ENCODE results near the gene SDHA.
"Not testable (repeated sequence)": the region's sequence is repeated elsewhere in the genome, so short reads cannot be mapped to it uniquely, and the experiment has no call there.

SDHA gene

DNA sequence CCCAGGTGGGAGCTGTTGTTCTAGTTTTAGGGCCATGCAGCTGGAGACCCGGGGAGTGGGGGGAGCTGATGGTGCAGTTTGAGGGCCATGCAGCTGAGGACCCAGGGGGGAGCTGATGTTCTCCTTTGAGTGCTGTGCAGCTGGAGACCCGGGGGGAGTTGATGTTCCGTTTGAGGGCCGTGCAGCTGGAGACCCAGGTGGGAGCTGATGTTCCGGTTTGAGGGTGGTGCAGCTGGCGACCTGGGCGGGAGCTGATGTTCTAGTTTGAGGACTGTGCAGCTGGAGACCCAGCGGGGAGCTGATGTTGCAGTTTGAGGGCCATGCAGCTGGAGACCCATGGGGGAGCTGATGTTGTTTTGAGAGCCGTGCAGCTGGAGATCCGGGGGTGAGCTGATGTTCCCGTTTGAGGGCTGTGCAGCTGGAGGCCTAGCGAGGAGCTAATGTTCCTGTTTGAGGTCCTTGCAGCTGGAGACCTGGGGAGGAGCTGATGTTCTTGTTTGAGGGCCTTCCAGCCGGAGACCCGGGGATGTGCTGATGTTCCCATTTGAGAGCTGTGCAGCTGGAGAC lies 68.0 kb downstream of the SDHA start:
- no peak overlapping the region for H3K4me2 ChIP-seq (ENCODE audit: low read depth, low read length, poor library complexity, severe bottlenecking)
- H4K20me1 ChIP-seq (ENCODE audit: low read depth, low read length) = 0 out of 2 replicates have a peak, but pooled peaks cover 3% of the 10 kb centered on the region
- H3K9me2 ChIP-seq (replicated peaks; ENCODE audit: insufficient read depth, low read length) = no peaks in the 10 kb centered on the region
- H3K9ac ChIP-seq (ENCODE audit: low read length) = no peak overlapping the region
- H3F3A ChIP-seq (ENCODE audit: insufficient read depth) = peaks cover 4% of the 10 kb centered on the region; the same call in 1 of the 2 replicates
- no peaks in the 10 kb centered on the region for H3K9me3 ChIP-seq (ENCODE audit: insufficient read depth, low read length)
- no peak overlapping the region for H3K4me3 ChIP-seq (ENCODE audit: insufficient read depth, low read length, poor library complexity, severe bottlenecking)
- H3K27ac ChIP-seq (ENCODE audit: low read depth, low read length) = no peak overlapping the region
- no peaks in the 10 kb centered on the region for H3K27me3 ChIP-seq (ENCODE audit: low read length)
- TF ChIP-seq EZH2phosphoT487 (conservative IDR thresholded peaks at IDR 0.05; ENCODE audit: low read length) = no peak
- TF ChIP-seq, protein P1, sequence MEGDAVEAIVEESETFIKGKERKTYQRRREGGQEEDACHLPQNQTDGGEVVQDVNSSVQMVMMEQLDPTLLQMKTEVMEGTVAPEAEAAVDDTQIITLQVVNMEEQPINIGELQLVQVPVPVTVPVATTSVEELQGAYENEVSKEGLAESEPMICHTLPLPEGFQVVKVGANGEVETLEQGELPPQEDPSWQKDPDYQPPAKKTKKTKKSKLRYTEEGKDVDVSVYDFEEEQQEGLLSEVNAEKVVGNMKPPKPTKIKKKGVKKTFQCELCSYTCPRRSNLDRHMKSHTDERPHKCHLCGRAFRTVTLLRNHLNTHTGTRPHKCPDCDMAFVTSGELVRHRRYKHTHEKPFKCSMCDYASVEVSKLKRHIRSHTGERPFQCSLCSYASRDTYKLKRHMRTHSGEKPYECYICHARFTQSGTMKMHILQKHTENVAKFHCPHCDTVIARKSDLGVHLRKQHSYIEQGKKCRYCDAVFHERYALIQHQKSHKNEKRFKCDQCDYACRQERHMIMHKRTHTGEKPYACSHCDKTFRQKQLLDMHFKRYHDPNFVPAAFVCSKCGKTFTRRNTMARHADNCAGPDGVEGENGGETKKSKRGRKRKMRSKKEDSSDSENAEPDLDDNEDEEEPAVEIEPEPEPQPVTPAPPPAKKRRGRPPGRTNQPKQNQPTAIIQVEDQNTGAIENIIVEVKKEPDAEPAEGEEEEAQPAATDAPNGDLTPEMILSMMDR (IDR thresholded peaks at IDR 0.05; ENCODE audit: insufficient read depth, low read length, poor library complexity, severe bottlenecking) = no peak
- H2AFZ ChIP-seq (ENCODE audit: low read depth, low read length, severe bottlenecking) = no peak overlapping the region
- H3K79me2 ChIP-seq (ENCODE audit: insufficient read depth, low read length) = peaks cover 76% of the 10 kb centered on the region
- no peaks in the 10 kb centered on the region for H3K36me3 ChIP-seq (ENCODE audit: low read length)

DNA sequence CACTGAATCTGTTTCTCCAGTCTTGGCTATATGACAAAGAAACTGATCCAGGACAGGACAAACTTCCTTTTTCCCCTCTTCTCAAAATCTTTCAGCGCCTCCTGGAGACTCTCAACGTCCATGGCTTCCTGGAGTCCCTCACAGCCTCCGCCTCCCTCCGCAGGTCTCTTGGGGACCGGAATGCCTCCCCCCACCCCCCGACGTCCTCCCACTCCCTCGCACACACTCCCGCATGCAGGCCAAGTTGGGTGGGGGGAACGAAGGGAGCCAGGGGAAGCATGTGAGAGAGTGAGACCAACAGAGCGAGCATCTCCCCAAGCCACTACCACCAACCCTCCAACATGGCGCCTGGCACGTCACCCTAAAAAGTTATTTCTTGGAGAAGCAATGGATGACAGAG lies 72.1 kb downstream of the SDHA start:
- H3K9me3 ChIP-seq (ENCODE audit: insufficient read depth, low read length); H3K27ac ChIP-seq (ENCODE audit: low read depth, low read length); H3K9ac ChIP-seq (ENCODE audit: low read length); H3K36me3 ChIP-seq (ENCODE audit: low read length); H3F3A ChIP-seq (ENCODE audit: insufficient read depth); H3K4me3 ChIP-seq (ENCODE audit: insufficient read depth, low read length, poor library complexity, severe bottlenecking); H3K27me3 ChIP-seq (ENCODE audit: low read length); H3K9me2 ChIP-seq (replicated peaks; ENCODE audit: insufficient read depth, low read length); H2AFZ ChIP-seq (ENCODE audit: low read depth, low read length, severe bottlenecking); H4K20me1 ChIP-seq (ENCODE audit: low read depth, low read length); H3K4me2 ChIP-seq (ENCODE audit: low read depth, low read length, poor library complexity, severe bottlenecking): not testable (repeated sequence)
- peaks cover 53% of the 10 kb centered on the region; the same call in 1 of the 2 replicates for H3K79me2 ChIP-seq (ENCODE audit: insufficient read depth, low read length)

DNA sequence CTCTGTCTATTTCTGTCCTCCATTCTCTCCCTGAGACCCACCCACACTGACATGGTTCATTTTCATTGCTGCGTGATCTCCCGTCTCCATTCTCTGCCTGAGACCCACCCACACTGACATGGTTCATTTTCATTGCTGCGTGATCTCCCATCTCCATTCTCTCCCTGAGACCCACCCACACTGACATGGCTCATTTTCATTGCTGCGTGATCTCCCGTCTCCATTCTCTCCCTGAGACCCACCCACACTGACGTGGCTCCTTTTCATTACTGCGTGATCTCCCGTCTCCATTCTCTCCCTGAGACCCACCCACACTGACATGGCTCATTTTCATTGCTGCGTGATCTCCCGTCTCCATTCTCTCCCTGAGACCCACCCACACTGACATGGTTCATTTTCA lies 73.2 kb downstream of the SDHA start:
- H3F3A ChIP-seq (ENCODE audit: insufficient read depth); H3K9ac ChIP-seq (ENCODE audit: low read length); H3K36me3 ChIP-seq (ENCODE audit: low read length); H4K20me1 ChIP-seq (ENCODE audit: low read depth, low read length); H3K27me3 ChIP-seq (ENCODE audit: low read length); H3K9me3 ChIP-seq (ENCODE audit: insufficient read depth, low read length); H3K4me3 ChIP-seq (ENCODE audit: insufficient read depth, low read length, poor library complexity, severe bottlenecking); H3K4me2 ChIP-seq (ENCODE audit: low read depth, low read length, poor library complexity, severe bottlenecking); H3K27ac ChIP-seq (ENCODE audit: low read depth, low read length); H2AFZ ChIP-seq (ENCODE audit: low read depth, low read length, severe bottlenecking); H3K9me2 ChIP-seq (replicated peaks; ENCODE audit: insufficient read depth, low read length): not testable (repeated sequence)
- H3K79me2 ChIP-seq (ENCODE audit: insufficient read depth, low read length) = peaks cover 42% of the 10 kb centered on the region; the same call in 1 of the 2 replicates

DNA sequence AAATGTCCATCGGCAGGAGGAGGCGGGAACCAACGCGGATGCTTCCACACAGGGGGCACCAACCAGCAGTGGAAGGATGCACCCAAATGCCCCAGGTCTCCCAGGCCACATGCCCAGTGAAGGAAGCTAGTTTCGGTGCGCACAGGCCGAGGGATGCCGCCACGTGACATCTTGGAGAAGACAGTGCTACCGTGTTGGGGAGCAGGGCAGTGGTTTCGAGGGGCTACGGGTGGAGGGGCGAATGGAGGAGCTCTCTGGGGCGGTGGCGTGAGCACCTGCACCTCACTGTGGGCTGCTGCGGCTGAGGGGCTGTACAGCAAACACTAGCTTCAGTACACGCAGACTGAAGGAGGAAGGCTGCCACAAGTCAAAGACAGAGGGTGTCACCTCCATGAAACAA lies 76.7 kb downstream of the SDHA start:
- H3K27me3 ChIP-seq (ENCODE audit: low read length); H3K36me3 ChIP-seq (ENCODE audit: low read length); H3K9ac ChIP-seq (ENCODE audit: low read length); H3K27ac ChIP-seq (ENCODE audit: low read depth, low read length); H4K20me1 ChIP-seq (ENCODE audit: low read depth, low read length); H3K9me3 ChIP-seq (ENCODE audit: insufficient read depth, low read length); H3K4me3 ChIP-seq (ENCODE audit: insufficient read depth, low read length, poor library complexity, severe bottlenecking); H3F3A ChIP-seq (ENCODE audit: insufficient read depth); H2AFZ ChIP-seq (ENCODE audit: low read depth, low read length, severe bottlenecking); H3K9me2 ChIP-seq (replicated peaks; ENCODE audit: insufficient read depth, low read length); H3K4me2 ChIP-seq (ENCODE audit: low read depth, low read length, poor library complexity, severe bottlenecking): not testable (repeated sequence)
- peaks cover 19% of the 10 kb centered on the region; the same call in 1 of the 2 replicates for H3K79me2 ChIP-seq (ENCODE audit: insufficient read depth, low read length)

DNA sequence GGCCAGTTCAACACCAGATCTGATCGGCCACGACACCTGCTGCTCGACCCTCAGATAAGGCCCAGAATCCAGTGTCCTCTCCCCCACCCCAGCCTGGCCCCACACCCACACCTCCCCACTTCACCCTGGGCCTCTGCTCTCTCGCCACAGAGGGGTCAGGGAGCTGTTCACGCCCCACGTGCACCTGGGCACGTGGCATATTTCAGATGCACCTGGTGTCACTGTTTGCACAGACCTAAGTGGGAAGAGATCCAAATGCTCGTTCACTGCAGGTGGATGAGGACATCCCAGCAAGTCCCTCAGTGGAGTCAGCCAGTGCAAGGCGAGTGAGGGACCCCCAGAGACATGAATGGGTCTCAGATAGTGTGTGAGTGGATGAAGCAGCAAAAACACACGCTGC lies 78.1 kb downstream of the SDHA start:
- not testable (repeated sequence) for H3K9ac ChIP-seq (ENCODE audit: low read length); H4K20me1 ChIP-seq (ENCODE audit: low read depth, low read length); H3K4me2 ChIP-seq (ENCODE audit: low read depth, low read length, poor library complexity, severe bottlenecking); H2AFZ ChIP-seq (ENCODE audit: low read depth, low read length, severe bottlenecking); H3K9me3 ChIP-seq (ENCODE audit: insufficient read depth, low read length); H3F3A ChIP-seq (ENCODE audit: insufficient read depth); H3K9me2 ChIP-seq (replicated peaks; ENCODE audit: insufficient read depth, low read length); H3K27ac ChIP-seq (ENCODE audit: low read depth, low read length); H3K36me3 ChIP-seq (ENCODE audit: low read length); H3K27me3 ChIP-seq (ENCODE audit: low read length); H3K4me3 ChIP-seq (ENCODE audit: insufficient read depth, low read length, poor library complexity, severe bottlenecking)
- H3K79me2 ChIP-seq (ENCODE audit: insufficient read depth, low read length) = peaks cover 15% of the 10 kb centered on the region; the same call in 1 of the 2 replicates

DNA sequence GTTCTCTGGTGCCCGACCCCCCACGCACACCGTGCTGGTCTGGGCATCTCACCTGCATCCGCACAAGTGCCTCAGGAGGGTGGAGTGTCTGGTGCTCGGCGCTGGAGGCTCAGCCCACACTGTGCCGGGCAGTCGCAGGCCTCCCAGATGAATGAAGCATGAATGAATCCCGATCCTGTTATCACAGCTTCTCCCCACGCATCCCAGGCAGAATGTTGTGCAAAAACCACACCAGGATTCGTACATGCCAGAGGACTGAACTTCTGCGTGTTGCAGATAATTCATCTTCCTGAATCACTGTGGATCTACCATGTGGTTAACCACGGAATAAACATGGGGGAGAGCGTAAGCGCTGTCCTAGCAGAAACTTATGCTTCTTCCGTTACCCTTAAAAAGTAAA lies 78.8 kb downstream of the SDHA start:
- H3K4me3 ChIP-seq (ENCODE audit: insufficient read depth, low read length, poor library complexity, severe bottlenecking); H3F3A ChIP-seq (ENCODE audit: insufficient read depth); H3K27me3 ChIP-seq (ENCODE audit: low read length); H4K20me1 ChIP-seq (ENCODE audit: low read depth, low read length); H3K36me3 ChIP-seq (ENCODE audit: low read length); H3K4me2 ChIP-seq (ENCODE audit: low read depth, low read length, poor library complexity, severe bottlenecking); H3K27ac ChIP-seq (ENCODE audit: low read depth, low read length); H3K9me2 ChIP-seq (replicated peaks; ENCODE audit: insufficient read depth, low read length); H3K9me3 ChIP-seq (ENCODE audit: insufficient read depth, low read length); H3K9ac ChIP-seq (ENCODE audit: low read length); H2AFZ ChIP-seq (ENCODE audit: low read depth, low read length, severe bottlenecking): not testable (repeated sequence)
- peaks cover 12% of the 10 kb centered on the region; the same call in 1 of the 2 replicates for H3K79me2 ChIP-seq (ENCODE audit: insufficient read depth, low read length)

DNA sequence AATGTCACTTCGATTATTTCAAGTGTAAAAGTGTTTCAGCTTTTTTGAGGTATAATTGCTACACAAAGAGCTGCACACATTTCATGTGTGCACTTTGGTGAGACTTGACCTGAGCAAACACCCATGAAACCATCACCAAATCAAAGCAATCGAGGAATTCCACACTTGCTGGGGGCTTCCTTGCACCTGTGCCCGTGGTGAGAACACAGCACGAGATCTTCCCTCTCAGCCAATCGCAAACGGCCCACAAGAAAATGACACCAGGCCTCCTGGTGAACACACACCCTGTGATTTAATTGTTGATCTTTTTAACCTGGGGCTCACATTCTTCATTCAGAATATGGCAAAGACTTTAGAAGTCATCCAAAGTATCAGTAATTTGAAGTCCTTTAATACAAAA lies 79.3 kb downstream of the SDHA start:
- H3K36me3 ChIP-seq (ENCODE audit: low read length); H3K79me2 ChIP-seq (ENCODE audit: insufficient read depth, low read length); H3K9ac ChIP-seq (ENCODE audit: low read length); H2AFZ ChIP-seq (ENCODE audit: low read depth, low read length, severe bottlenecking); H3F3A ChIP-seq (ENCODE audit: insufficient read depth); H3K4me2 ChIP-seq (ENCODE audit: low read depth, low read length, poor library complexity, severe bottlenecking); H3K9me3 ChIP-seq (ENCODE audit: insufficient read depth, low read length); H3K27ac ChIP-seq (ENCODE audit: low read depth, low read length); H3K4me3 ChIP-seq (ENCODE audit: insufficient read depth, low read length, poor library complexity, severe bottlenecking); H3K9me2 ChIP-seq (replicated peaks; ENCODE audit: insufficient read depth, low read length); H4K20me1 ChIP-seq (ENCODE audit: low read depth, low read length); H3K27me3 ChIP-seq (ENCODE audit: low read length): not testable (repeated sequence)

Data from SU-DHL-6 (cell line).